GM18867 (cell line): ENCODE results near the gene ANKS4B.
"Not testable (repeated sequence)": the region's sequence is repeated elsewhere in the genome, so short reads cannot be mapped to it uniquely, and the experiment has no call there.

ENCODE experiments used
- ATAC-seq: cut with Tn5 transposase; IDR thresholded peaks from one replicate; pipeline ENCODE4 v1.9.1; 2021; ENCODE audit warnings: mild to moderate bottlenecking, moderate library complexity; ENCODE audit not compliant: unreplicated experiment

Gene ANKS4B

GRCh38 chr16:21233521-21234150 is at the start of gene ANKS4B:
Gene ANKS4B (plus strand): TSS chr16:21233699. CDS start chr16:21233738, 39 bp downstream.
- no peak for ATAC-seq

- ATAC-seq, result no peak
Measured at GRCh38 chr16:21183995-21184394, 49.5 kb upstream of the ANKS4B start.

- no peak for ATAC-seq
Measured at GRCh38 chr16:21184834-21185233, 48.7 kb upstream of the ANKS4B start.

- ATAC-seq, result no peak
Measured at GRCh38 chr16:21185659-21186325, 47.7 kb upstream of the ANKS4B start.

- no peak for ATAC-seq
Measured at GRCh38 chr16:21186326-21186691, 47.2 kb upstream of the ANKS4B start.

GRCh38 chr16:21189311-21189710 is 44.2 kb upstream of the ANKS4B start:
- no peak for ATAC-seq

- ATAC-seq, result no peak
Measured at GRCh38 chr16:21190013-21190412, 43.5 kb upstream of the ANKS4B start.

GRCh38 chr16:21190599-21190998 is 42.9 kb upstream of the ANKS4B start:
- no peak for ATAC-seq

- no peak for ATAC-seq
Measured at GRCh38 chr16:21192991-21193390, 40.5 kb upstream of the ANKS4B start.

GRCh38 chr16:21194771-21195301 is 38.7 kb upstream of the ANKS4B start:
- no peak for ATAC-seq

- ATAC-seq, result not testable (repeated sequence)
Measured at GRCh38 chr16:21195330-21195729, 38.2 kb upstream of the ANKS4B start.

- ATAC-seq, result no peak
Measured at GRCh38 chr16:21197112-21197511, 36.4 kb upstream of the ANKS4B start.

- no peak for ATAC-seq
Measured at GRCh38 chr16:21197621-21198020, 35.9 kb upstream of the ANKS4B start.

GRCh38 chr16:21199607-21200218 is 33.8 kb upstream of the ANKS4B start:
- ATAC-seq, result no peak

- no peak for ATAC-seq
Measured at GRCh38 chr16:21203155-21203797, 30.2 kb upstream of the ANKS4B start.

- ATAC-seq, result no peak
Measured at GRCh38 chr16:21205303-21205702, 28.2 kb upstream of the ANKS4B start.

GRCh38 chr16:21206550-21206949 is 26.9 kb upstream of the ANKS4B start:
- no peak for ATAC-seq

GRCh38 chr16:21208446-21209230 is 24.9 kb upstream of the ANKS4B start:
- no peak for ATAC-seq

GRCh38 chr16:21211486-21211885 is 22.0 kb upstream of the ANKS4B start, which contains the start of gene ZP2:
Gene ZP2 (minus strand): TSS chr16:21211574. CDS start chr16:21211547, 27 bp downstream.
- no peak for ATAC-seq

GRCh38 chr16:21214086-21214485 is 19.4 kb upstream of the ANKS4B start:
- no peak for ATAC-seq

- ATAC-seq, result no peak
Measured at GRCh38 chr16:21217121-21217520, 16.4 kb upstream of the ANKS4B start.
